Choroid plexus epithelial cell (primary cell): ENCODE data around the gene STARD5.
A peak's percentile ranks its signal among the peaks of the same experiment; 100 is the strongest.

Source experiments
- DNase-seq: peaks from one replicate; pipeline ENCODE4 v3.0.0-alpha.2; 2010; ENCODE audit warnings: low read depth
- H3K4me3 ChIP-seq: 2 replicates; pipeline ENCODE4 v1.5.1; 2011; ENCODE audit warnings: low read depth, mild to moderate bottlenecking, control low read depth, low read length, moderate library complexity
- TF ChIP-seq, protein P1 (sequence below): conservative IDR thresholded peaks from 2 replicates; pipeline ENCODE4 v1.5.1; 2011; ENCODE audit warnings: low read depth, mild to moderate bottlenecking, control low read depth, inconsistent platforms, low read length, moderate library complexity

The STARD5 gene

DNA sequence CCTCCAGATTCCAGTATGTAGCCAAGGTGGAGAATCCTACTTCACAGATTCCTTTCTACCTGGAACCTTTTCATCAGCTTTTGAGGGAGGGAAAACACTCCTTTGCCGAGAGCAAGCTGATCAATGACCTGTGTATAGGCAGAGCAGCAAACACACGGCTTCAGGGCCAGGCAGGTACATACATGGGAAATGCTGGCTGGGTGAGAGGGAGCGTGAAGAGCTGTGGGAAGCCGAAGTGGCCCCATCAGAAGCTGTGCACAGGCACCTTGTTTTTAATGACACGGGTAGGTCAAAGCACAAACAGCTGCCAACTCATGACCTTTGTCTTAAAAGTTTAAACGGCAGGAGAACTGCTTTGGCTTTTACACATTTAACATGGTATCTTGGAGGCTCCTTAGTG, 25.3 kb downstream of the STARD5 start:
- TF ChIP-seq, protein P1, sequence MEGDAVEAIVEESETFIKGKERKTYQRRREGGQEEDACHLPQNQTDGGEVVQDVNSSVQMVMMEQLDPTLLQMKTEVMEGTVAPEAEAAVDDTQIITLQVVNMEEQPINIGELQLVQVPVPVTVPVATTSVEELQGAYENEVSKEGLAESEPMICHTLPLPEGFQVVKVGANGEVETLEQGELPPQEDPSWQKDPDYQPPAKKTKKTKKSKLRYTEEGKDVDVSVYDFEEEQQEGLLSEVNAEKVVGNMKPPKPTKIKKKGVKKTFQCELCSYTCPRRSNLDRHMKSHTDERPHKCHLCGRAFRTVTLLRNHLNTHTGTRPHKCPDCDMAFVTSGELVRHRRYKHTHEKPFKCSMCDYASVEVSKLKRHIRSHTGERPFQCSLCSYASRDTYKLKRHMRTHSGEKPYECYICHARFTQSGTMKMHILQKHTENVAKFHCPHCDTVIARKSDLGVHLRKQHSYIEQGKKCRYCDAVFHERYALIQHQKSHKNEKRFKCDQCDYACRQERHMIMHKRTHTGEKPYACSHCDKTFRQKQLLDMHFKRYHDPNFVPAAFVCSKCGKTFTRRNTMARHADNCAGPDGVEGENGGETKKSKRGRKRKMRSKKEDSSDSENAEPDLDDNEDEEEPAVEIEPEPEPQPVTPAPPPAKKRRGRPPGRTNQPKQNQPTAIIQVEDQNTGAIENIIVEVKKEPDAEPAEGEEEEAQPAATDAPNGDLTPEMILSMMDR = no peak
- H3K4me3 ChIP-seq = no peak overlapping the region
- DNase-seq = no peak

DNA sequence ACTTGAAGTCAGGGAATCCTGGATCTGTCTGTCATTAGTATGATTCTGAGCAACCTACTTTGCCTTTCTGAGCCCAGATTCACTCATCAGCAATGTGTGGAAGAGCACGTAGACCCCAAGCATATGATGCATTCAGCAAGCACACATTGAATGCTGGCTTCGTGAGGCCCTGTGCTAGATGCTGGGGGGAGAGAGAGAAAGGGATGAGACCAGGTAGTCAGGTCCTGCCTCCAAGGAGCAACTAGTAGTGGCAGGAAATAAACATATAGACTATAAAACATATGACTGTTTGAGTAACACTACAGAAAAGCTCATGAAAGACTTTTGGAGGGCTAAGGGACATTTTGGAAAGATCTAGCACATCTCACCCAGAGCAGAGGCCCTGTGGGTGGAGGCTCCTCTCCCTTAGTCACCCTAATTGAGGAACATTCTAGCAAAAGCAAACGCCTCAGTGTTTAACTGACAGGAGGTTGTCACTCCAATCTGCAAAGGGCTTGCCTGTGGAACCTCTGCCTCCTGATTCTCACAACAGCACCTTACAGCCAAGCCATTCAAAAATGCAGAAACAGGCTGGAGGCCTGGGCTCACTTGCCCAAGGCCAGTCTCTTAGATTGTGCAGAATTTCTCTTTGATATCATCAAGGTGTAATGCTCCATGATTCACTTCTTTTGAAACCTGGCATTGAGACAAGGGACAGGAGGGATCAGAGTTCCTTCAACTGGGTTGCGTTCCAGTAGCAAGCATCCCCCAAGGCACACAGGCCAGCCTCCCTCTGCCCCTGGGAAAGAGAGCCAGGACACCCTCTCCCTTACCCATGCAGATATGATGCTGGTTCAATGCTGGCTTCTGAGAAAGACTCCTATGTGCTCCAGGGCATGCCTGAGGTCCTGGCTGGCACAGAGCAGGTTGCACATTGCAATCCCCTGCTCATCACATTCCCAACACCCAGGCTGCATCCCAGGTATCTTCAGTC, 26.1 kb downstream of the STARD5 start:
- no peak overlapping the region for H3K4me3 ChIP-seq

DNA sequence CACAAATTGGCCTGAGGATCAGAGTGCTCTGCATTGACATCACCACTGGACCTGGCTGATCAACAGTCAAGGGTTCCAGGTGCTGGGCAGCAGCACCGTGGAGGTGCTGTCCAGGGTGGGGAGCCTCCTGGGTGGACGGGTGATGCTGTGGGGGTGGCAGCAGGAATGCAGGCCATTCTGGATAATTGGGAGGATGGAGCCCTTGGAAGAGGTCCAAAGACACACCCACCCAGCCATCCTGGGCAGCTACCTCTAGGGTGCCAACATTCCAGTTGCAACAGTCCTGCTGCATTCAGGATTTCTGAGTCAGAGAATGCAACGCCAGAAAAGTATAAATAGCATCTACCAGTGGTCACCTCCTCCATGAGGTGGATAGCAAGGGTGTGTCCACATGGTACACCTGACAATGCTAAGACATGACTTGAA, 26.8 kb downstream of the STARD5 start:
- peak; percentile 39 for DNase-seq
- no peak overlapping the region for H3K4me3 ChIP-seq
- TF ChIP-seq, protein P1 = no peak

More for the DNA sequence above, 26.1 kb downstream of the STARD5 start:
- DNase-seq = no peak
- TF ChIP-seq, protein P1 = no peak

DNA sequence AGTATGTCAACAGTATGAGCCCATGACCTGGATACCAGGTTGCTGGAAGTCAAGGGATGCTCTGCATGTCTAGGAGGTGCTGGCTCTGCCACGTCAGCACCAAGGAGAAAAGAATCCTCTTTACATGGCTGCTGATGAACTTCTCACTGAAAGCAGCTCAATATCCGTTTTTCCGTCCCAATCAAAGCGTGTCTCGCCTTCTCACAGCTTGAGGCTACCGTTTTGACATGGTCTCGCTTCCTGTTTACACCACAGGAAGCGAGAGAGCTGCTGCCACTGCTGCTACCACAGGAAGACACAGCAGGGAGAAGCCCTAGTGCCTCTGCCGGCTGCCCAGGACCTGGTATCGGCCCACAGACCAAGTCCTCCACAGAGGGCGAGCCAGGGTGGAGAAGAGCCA, 27.3 kb downstream of the STARD5 start:
- DNase-seq = peak; percentile 54
- H3K4me3 ChIP-seq = no peak overlapping the region
- TF ChIP-seq, protein P1 = no peak

- no peak for DNase-seq
- TF ChIP-seq, protein P1 = no peak
- H3K4me3 ChIP-seq = no peak overlapping the region
Measured at GRCh38 chr15:81296186-81296585, 27.8 kb downstream of the STARD5 start.

- TF ChIP-seq, protein P1 = no peak
- DNase-seq = no peak
- H3K4me3 ChIP-seq = no peak overlapping the region
Measured at GRCh38 chr15:81295486-81296121, 28.3 kb downstream of the STARD5 start.
